Measurements from ENCODE around the gene CENPP.
A peak's percentile ranks its signal among the peaks of the same experiment; 100 is the strongest.

The CENPP gene

GRCh38 chr9:92350740-92351133 is 25.0 kb downstream of the CENPP start:
- no peak for TF ChIP-seq CTCF (IDR thresholded peaks at IDR 0.05; ENCODE audit: low read depth, low read length)
- TF ChIP-seq, protein P1, sequence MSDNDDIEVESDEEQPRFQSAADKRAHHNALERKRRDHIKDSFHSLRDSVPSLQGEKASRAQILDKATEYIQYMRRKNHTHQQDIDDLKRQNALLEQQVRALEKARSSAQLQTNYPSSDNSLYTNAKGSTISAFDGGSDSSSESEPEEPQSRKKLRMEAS (IDR thresholded peaks at IDR 0.05; ENCODE audit: low read depth, low read length): no peak
- no peak for TF ChIP-seq MYC (IDR thresholded peaks at IDR 0.05; ENCODE audit: low read depth, low read length)
- TF ChIP-seq POLR2A (IDR thresholded peaks at IDR 0.05; ENCODE audit: extremely low read depth, insufficient read length): no peak
- no peak for DNase-seq (ENCODE audit: low read depth)
- no peak overlapping the region for H3K4me3 ChIP-seq (ENCODE audit: low read depth, low read length)

GRCh38 chr9:92353051-92353450 is 27.3 kb downstream of the CENPP start:
- no peak for TF ChIP-seq POLR2A (IDR thresholded peaks at IDR 0.05; ENCODE audit: extremely low read depth, insufficient read length)
- no peak for TF ChIP-seq CTCF (IDR thresholded peaks at IDR 0.05; ENCODE audit: low read depth, low read length)
- TF ChIP-seq, protein P1 (IDR thresholded peaks at IDR 0.05; ENCODE audit: low read depth, low read length): no peak
- no peak for TF ChIP-seq MYC (IDR thresholded peaks at IDR 0.05; ENCODE audit: low read depth, low read length)
- no peak for DNase-seq (ENCODE audit: low read depth)

DNA sequence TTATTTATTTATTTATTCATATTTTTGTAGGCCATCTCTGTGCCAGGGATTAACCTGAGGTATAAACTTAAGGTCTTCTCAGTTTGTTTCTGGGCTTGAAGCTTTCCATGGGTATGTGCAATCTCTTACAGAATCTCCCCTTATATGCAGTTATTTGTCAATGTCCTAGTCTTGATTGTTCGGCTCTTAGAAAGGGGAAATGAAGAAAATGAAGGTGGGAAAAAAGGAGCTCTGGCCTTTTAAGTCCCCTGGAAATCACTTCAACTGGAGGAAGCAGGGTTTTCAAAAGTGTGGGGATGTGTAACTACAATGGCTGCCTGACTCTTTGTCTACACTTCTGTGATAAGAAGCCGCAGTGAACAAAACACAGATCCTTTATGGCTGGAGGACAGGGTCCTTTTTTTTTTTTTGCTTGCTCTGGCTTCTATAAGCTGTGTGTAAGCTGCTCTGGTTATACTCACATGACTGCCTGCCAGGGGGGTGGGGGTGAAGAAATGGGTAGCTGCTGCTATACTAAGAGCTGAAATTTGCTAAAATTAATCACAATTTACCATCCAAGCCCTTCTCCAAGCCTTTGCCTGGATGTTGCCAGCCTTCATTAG is 33.7 kb downstream of the CENPP start:
- peak; percentile 7 for DNase-seq (ENCODE audit: low read depth)

More at GRCh38 chr9:92353051-92353450, 27.3 kb downstream of the CENPP start:
- H3K4me3 ChIP-seq (ENCODE audit: low read depth, low read length): no peak overlapping the region

GRCh38 chr9:92360083-92360482 is 34.3 kb downstream of the CENPP start:
- DNase-seq (ENCODE audit: low read depth): peak; percentile 34
- TF ChIP-seq POLR2A (IDR thresholded peaks at IDR 0.05; ENCODE audit: extremely low read depth, insufficient read length) (no peak), MYC (IDR thresholded peaks at IDR 0.05; ENCODE audit: low read depth, low read length) (no peak), CTCF (IDR thresholded peaks at IDR 0.05; ENCODE audit: low read depth, low read length) (no peak)
- TF ChIP-seq, protein P1 (IDR thresholded peaks at IDR 0.05; ENCODE audit: low read depth, low read length): no peak
- no peak overlapping the region for H3K4me3 ChIP-seq (ENCODE audit: low read depth, low read length)

More for the DNA sequence above, 33.7 kb downstream of the CENPP start:
- H3K4me3 ChIP-seq (ENCODE audit: low read depth, low read length): no peak overlapping the region
- TF ChIP-seq POLR2A (IDR thresholded peaks at IDR 0.05; ENCODE audit: extremely low read depth, insufficient read length) (no peak), MYC (IDR thresholded peaks at IDR 0.05; ENCODE audit: low read depth, low read length) (no peak), CTCF (IDR thresholded peaks at IDR 0.05; ENCODE audit: low read depth, low read length) (no peak)
- TF ChIP-seq, protein P1 (IDR thresholded peaks at IDR 0.05; ENCODE audit: low read depth, low read length): no peak

DNA sequence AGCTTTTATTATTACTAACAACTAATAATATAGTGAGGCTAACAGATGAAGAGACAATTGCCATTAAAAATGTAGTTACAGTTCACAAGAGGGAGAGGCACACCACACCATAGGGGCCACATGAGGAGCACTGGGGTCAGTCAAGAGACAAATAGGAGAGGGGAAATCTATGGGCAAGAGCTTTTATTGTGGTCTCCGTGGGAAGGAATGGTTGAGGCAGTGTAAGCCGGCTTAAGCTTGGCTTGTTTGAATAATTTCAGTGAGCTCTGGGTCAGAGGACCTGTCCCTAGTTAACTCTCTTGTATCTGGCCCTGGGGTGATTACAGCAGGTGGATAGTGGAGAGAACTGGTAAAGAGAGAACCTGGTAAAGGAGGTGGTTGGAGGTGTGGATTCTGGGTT is 43.3 kb downstream of the CENPP start:
- TF ChIP-seq, protein P1 (IDR thresholded peaks at IDR 0.05; ENCODE audit: low read depth, low read length): no peak
- TF ChIP-seq POLR2A (IDR thresholded peaks at IDR 0.05; ENCODE audit: extremely low read depth, insufficient read length) (no peak), CTCF (IDR thresholded peaks at IDR 0.05; ENCODE audit: low read depth, low read length) (no peak), MYC (IDR thresholded peaks at IDR 0.05; ENCODE audit: low read depth, low read length) (no peak)
- DNase-seq (ENCODE audit: low read depth): no peak

More for the DNA sequence above, 43.3 kb downstream of the CENPP start:
- H3K4me3 ChIP-seq (ENCODE audit: low read depth, low read length): no peak overlapping the region

Measured in NB4 (cell line).